H7 (cell line): ENCODE data around the gene DAZAP1. TPM values are rescaled to one million over a fixed set of nuclear protein-coding genes. Genes with fewer than 3 reads are reported as not detected.
A peak's percentile ranks its signal among the peaks of the same experiment; 100 is the strongest.
"Not testable (repeated sequence)": the region's sequence is repeated elsewhere in the genome, so short reads cannot be mapped to it uniquely, and the experiment has no call there.

Experiments
- DNase-seq: peaks from one replicate; pipeline ENCODE4 v3.0.0; 2012
- H3K27me3 ChIP-seq: 2 replicates; pipeline ENCODE4 v1.6.0; 2011; ENCODE audit warnings: mild to moderate bottlenecking, low read length; ENCODE audit not compliant: control insufficient read depth, insufficient read depth
- H3K36me3 ChIP-seq: replicated peaks from 2 replicates; pipeline ENCODE4 v1.5.1; 2011; ENCODE audit warnings: low read length; ENCODE audit not compliant: control insufficient read depth, insufficient read depth
- H3K4me3 ChIP-seq: 2 replicates; pipeline ENCODE4 v1.5.1; 2011; ENCODE audit warnings: low read depth, mild to moderate bottlenecking, control low read depth, low read length, moderate library complexity; ENCODE audit not compliant: insufficient read depth
- total RNA-seq: library from RNA; depleted of rRNA; stranded (reverse); fragments of >200 nt; shearing (Covaris generic); gene quantifications from 2 replicates; pipeline ENCODE4 v1.2.3, GENCODE V29; 2014

The DAZAP1 gene
- total RNA-seq, 1 experiment from 2014 or later = 196 TPM

DNA sequence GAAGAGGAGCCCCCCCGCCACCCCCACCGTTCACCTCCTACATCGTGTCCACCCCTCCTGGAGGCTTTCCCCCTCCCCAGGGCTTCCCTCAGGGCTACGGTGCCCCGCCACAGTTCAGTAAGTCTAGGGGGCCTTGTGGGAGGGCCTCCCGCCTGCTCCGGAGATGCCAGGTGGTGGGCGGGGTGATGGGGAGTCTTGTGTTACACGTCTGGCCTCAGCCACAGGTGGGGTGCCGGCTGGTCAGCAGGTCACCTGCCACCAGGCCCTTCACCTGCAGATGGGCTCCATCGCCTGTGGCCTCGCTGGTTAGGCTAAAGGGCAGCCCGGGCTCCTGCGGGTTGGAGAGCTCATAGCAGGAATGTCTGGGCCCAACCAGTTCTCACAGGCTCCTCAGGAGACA lies 22.9 kb downstream of the DAZAP1 start:
- Histone ChIP-seq H3K4me3 (no peak overlapping the region), H3K36me3 (peaks cover 31% of the 10 kb centered on the region), H3K27me3 (no peaks in the 10 kb centered on the region)
- peak; percentile 67 for DNase-seq

DNA sequence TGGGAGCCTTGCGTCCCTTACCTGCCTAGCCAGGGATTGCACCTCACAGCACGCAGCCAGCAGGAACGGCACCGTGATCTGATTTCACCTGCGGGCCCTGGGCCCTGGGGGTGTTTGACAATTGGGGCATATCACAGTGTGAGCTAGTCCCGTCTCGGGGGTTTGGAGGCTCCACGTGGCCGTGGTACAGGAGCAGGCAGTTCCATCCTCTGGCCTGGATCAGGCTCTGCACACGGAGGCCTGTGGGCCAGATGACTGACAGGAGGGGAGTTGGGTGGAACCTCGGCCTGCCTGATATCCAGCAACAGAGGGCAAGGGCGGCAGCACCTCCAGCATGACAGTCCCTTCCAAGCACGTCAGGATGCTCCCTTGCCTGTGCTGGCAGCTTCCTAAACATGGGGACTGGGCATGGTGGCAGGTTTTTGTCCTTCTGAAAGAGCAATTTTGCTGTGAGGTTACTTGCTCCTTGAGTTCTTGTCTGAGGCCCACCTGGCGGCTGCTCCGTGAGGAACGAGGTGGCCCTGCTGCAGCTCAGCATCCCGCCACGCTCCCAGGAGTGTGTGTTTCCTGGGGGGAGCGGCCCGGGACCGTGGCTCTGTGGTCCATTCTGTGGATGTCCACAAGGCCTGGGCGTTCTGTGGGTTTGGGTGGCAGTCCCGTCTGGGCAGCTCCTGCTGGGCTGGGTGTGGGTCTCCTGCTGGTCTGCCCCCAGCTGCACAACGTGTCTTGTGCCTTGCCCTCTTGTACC lies 24.5 kb downstream of the DAZAP1 start:
- Histone ChIP-seq H3K4me3 (no peak overlapping the region), H3K36me3 (peaks cover 27% of the 10 kb centered on the region), H3K27me3 (no peaks in the 10 kb centered on the region)
- no peak for DNase-seq

DNA sequence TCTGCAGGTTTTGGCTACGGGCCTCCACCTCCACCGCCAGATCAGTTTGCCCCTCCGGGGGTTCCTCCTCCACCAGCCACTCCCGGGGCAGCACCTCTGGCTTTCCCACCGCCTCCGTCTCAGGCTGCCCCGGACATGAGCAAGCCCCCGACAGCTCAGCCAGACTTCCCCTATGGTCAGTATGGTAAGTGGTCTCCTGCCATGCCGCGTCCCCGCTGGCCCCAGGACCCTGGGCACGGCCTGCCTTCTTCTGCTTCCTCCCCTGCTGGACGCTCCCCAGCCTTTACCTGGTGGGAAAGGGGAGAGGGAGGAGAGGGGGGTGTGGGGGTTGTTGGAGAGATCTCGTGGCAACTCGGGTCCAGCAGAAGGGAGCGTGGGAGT lies 25.1 kb downstream of the DAZAP1 start:
- no peak overlapping the region for H3K4me3 ChIP-seq
- no peaks in the 10 kb centered on the region for H3K27me3 ChIP-seq
- peak; percentile 60 for DNase-seq
- H3K36me3 ChIP-seq = peaks cover 26% of the 10 kb centered on the region

DNA sequence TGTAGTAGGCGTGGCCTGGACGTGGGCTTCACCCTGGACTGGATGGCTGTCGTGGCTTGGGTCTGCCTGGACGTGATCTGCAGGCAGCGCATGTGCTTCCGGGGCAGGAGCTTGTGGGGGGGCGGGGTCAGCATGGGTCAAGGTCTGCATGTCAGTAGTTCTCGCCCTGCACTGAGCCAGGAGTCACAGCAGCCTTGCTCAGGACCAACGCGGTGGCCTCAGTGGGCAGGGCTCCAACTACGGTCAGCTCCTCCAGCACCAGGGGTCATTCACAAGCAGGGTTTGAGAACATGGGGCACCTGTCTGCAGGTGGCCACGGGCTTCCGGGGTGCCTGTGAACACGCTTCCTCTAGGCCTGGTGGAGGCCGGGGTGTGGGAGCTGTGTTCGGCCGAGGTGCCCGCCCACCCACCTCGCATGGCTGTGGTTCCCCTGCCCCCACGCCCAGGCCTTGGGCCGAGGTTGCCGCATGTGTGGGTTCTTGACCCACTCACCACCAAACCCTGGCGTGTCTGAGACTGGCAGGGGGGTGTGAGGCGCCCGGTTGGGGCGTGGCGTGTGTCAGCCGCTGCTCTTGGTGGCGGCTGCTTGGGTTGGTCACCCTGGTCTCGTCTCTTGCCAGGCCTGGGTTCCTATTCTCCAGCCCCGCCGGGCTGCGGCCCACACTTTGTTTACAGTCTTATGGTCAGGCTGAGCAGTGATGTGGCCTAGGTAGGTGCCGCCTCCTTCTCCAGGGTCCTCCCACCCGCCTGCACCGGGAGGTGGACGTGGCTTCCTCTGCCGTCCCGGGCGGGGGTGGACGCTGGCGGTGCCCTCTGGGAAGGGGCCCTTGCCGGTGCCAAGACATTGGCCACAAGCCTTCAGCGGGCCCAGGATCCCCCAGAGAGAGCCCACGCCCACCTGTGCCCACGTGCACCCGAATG lies 26.0 kb downstream of the DAZAP1 start:
- Histone ChIP-seq H3K36me3 (peaks cover 26% of the 10 kb centered on the region), H3K27me3 (no peaks in the 10 kb centered on the region; the same call in 1 of the 2 replicates), H3K4me3 (no peak overlapping the region)
- peak; percentile 63 for DNase-seq

DNA sequence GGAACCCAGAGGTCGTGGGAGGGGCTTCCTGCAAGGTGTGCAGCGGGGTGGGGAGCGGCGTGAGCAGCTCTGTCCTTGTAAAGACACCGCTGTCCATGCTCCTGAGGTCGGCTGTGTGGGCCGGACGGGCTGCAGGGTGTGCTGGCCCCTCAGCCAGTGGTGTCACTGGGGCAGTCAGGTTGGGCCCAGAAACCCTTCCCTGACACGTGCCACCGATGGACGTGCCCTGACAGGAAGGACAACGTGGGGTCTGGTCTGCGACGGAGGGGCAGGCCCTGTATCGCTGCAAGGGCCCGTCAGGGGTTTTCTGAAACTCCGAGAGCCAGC lies 26.6 kb downstream of the DAZAP1 start:
- Histone ChIP-seq H3K36me3 (peaks cover 26% of the 10 kb centered on the region), H3K27me3 (no peaks in the 10 kb centered on the region; the same call in 1 of the 2 replicates), H3K4me3 (no peak overlapping the region)
- no peak for DNase-seq

DNA sequence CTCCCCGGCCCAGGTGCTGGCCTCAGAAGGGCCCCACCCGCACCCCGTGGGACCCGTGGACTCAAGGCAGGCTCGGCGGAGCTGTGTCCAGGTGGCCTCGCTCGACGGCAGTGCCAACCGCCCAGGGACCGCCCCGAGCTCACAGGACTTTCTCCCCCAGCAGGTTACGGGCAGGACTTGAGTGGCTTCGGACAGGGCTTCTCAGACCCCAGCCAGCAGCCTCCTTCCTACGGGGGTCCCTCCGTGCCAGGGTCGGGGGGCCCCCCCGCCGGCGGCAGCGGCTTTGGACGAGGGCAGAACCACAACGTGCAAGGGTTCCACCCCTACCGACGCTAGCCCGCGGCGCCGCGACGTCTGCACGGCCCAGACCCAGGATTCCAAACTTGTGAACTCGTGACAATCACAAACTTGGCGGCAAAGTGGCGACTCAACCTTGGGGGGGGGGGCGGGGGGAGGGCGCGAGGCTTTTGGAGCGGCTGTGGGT lies 27.2 kb downstream of the DAZAP1 start:
- peak; percentile 62 for DNase-seq
- Histone ChIP-seq H3K36me3 (peaks cover 23% of the 10 kb centered on the region), H3K4me3 (no peak overlapping the region), H3K27me3 (no peaks in the 10 kb centered on the region; the same call in 1 of the 2 replicates)

DNA sequence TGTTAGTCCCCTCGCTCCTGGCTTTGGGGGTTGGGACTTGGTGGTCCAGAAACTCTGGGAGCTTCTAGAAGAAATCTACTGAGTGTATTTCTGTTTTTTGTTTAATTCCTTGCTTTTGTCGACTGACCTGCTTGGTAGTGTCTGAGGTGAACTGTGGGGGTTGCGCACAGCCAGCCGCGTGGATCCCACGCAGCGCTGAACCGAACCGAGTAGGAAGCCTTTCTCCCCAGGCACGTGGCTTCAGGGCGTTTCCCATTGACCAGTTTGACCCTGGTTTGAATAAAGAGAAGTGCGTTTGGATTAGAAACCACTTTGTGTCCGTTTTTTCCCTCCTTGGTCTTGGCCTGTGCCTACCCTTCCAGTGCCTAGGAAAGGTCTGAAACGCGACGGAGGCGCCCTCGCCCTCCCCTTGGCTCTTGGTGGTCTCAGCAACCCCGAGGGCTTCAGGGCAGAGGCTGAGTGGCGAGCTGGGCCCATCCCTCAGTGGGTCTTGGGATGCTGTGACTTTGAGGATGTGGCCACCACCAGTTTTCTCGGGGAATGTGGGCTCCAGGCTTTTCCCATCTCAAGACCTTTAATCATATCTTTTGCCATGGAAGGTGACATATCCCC lies 28.1 kb downstream of the DAZAP1 start:
- Histone ChIP-seq H3K4me3 (no peak overlapping the region), H3K27me3 (no peaks in the 10 kb centered on the region; the same call in 1 of the 2 replicates), H3K36me3 (peaks cover 29% of the 10 kb centered on the region)
- DNase-seq = no peak

DNA sequence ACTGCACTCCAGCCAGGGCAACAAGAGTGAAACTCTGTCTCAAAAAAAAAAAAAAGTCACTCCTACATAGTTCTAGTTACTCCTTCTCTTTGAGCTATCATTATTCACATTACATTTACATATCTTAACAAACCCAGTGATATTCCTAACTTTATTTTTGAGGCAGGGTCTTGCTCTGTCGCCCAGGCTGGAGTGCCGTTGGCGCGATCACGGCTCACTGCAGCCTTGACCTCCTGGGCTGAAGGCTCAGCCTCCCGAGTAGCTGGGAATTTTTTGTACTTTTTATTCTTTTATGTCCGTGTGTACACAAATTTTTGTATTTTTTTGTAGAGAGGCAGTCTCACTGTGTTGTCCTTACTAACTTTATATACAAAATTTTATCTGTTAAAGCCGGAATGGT lies 30.2 kb downstream of the DAZAP1 start:
- H3K36me3 ChIP-seq = peaks cover 28% of the 10 kb centered on the region
- H3K4me3 ChIP-seq = no peak overlapping the region
- H3K27me3 ChIP-seq = no peaks in the 10 kb centered on the region; the same call in 1 of the 2 replicates
- DNase-seq = no peak

DNA sequence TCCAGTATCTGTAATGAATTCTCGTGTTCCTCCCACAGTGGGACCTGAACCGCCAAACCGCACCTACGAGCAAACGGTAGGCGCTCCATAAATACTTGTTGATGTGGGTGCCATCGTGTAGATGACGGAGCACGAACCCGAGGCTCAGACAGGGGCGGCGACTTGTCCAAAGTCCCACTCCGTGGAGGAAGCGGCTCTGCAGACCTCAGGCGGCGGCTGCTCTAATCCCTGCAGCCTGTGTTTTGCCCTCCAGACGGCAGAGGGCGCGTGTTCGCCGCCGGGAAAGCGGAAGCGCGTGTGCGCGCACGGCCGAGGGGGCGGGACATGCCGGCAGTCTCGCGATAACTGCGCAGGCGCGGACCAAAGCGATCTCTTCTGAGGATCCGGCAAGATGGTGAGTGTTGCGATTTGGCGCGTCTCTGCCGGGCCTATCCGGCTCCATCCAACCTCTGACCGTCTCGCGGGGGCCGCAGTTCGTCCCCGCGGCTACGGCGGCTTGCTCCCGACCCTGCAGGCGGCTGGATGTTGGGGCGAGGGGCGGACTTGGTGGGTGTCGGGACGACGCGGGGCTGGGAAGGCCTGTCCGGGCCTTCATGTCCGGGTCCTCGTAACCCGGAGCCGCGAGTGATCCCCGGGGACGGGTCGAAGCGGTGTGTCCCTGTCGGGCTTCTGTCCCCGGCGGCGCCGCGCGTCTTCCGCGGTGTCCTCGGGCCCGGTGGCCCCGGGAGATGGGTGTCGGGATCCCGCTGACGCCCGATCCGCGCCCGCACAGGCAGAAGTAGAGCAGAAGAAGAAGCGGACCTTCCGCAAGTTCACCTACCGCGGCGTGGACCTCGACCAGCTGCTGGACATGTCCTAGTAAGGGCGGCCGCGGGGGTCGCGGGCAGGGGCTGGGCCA lies 30.9 kb downstream of the DAZAP1 start, which contains the start of gene RPS15:
TSS of gene RPS15 (plus strand) at position 362 of the 898 bp plus-strand sequence. CDS start at position 392, 30 bp downstream.
- Histone ChIP-seq H3K36me3 (peaks cover 21% of the 10 kb centered on the region), H3K27me3 (no peaks in the 10 kb centered on the region; the same call in 1 of the 2 replicates), H3K4me3 (peak within 1 kb of the TSS; percentile 99)
- DNase-seq = peak; percentile 98

DNA sequence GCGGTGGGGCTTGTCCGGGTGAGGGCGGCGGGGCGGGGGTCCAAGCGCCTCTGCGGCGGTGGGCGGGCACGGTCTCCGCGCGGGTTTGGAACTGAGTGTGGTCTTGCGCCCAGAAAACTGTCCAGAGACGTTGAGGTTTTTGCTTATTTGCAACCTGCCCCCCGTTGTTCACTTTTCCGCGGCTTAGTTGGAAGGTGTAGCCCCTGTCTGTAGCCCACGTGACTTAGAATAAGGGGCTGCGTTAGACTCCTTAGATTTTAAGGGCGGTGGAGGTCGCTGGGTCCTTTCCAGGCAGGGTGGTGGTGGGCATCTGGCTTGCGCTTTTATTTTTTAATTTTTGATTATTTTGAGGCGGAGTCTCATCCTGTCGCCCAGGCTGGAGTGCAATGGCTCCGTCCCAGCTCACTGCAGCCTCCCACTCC lies 31.6 kb downstream of the DAZAP1 start:
- peak; percentile 80 for DNase-seq
- H3K27me3 ChIP-seq = no peaks in the 10 kb centered on the region; the same call in 1 of the 2 replicates
- H3K4me3 ChIP-seq = peak overlapping the region; percentile 99
- peaks cover 21% of the 10 kb centered on the region for H3K36me3 ChIP-seq

DNA sequence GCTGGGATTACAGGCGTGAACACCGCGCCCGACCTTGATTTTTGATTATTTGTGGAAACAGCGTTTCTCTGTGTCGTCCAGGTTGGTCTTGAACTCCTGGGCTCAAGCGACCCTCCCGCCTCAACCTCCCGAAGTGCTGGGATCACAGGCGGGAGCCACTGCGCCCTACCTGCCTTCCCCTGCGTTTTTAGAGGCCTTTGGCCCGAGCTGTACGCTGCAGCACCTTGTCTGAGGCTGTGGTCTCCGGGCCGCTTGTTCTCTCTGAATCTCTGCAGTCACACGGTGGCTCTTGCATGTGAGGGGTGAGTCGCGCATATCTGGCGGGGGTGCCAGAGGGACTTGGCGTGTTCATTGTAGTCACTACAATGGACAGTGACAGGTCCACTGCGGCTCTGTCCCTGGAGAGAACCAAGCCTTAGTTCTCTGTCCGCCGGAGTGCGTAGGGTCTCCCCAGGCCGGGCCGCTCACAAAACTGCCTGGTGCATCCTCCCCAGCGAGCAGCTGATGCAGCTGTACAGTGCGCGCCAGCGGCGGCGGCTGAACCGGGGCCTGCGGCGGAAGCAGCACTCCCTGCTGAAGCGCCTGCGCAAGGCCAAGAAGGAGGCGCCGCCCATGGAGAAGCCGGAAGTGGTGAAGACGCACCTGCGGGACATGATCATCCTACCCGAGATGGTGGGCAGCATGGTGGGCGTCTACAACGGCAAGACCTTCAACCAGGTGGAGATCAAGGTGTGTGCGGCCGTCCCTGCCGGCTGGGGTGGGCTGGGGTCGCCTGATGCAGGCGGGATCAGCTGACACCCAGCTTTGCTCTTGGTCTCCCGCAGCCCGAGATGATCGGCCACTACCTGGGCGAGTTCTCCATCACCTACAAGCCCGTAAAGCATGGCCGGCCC lies 32.4 kb downstream of the DAZAP1 start:
- Histone ChIP-seq H3K4me3 (peak overlapping the region; percentile 99), H3K36me3 (peaks cover 20% of the 10 kb centered on the region)
- not testable (repeated sequence) for H3K27me3 ChIP-seq, DNase-seq

DNA sequence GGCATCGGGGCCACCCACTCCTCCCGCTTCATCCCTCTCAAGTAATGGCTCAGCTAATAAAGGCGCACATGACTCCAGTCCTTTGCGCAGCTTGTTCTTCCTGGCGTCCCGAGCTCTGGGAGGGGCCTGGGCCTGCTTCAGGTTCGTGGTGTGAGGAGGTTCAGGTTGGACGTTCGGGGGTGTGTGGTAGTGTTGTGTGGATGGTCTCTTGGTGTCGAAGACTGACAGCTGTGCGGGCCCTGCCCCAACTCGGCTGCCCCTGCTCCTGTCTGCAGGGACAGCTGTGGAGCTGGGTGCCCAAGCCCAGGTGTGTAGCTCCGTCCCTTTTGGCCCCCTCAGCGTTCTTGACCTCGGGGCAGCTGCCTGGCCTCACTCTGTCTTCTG lies 33.0 kb downstream of the DAZAP1 start:
- H3K4me3 ChIP-seq = no peak overlapping the region
- no peak for DNase-seq

DNA sequence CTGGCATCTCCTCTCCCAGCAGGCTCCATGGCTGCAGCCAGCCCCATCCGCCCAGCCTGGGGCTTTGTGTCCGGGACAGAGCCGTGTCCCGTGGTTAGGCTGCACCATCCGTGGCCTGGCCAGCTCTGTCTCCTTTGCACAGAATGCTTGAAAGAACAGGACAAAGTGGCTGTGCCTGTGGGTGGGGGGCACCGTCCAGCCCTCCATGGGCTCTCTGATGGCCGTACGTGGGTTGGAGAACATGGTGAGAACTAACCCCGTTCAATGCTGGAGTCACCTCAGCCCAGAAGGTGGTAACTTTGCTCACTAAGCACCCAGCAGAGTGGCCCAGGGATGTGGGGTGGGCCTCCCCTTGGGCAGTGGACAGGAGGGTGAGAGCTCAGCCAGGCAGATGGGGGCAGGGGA lies 33.6 kb downstream of the DAZAP1 start:
- H3K27me3 ChIP-seq = peaks cover 7% of the 10 kb centered on the region; the same call in 1 of the 2 replicates
- DNase-seq = no peak
- peaks cover 18% of the 10 kb centered on the region for H3K36me3 ChIP-seq
- no peak overlapping the region for H3K4me3 ChIP-seq

More for the DNA sequence above, 33.0 kb downstream of the DAZAP1 start:
- Histone ChIP-seq H3K36me3 (peaks cover 19% of the 10 kb centered on the region), H3K27me3 (peaks cover 4% of the 10 kb centered on the region; the same call in 1 of the 2 replicates)
